Esophagus muscularis mucosa (tissue), 4 donors: ENCODE data around the gene PDGFA.

ENCODE experiments used
- EP300 ChIP-seq: sonication (generic); formaldehyde crosslinking; IDR thresholded peaks from one replicate; pipeline ENCODE4 v1.6.1; 2017; ENCODE audit warnings: antibody characterized with exemption
- POLR2A ChIP-seq: fragments of 450-650 bp; IDR thresholded peaks from one replicate; pipeline ENCODE4 v1.6.1; 2017; ENCODE audit warnings: antibody characterized with exemption, moderate library complexity, mild to moderate bottlenecking, low read depth
- POLR2AphosphoS5 ChIP-seq, 2 donors: sonication (generic); formaldehyde crosslinking; IDR thresholded peaks; one replicate each; pipeline ENCODE4 v1.6.1; 2017; ENCODE audit warnings: antibody characterized with exemption in 2 of 2
- TF ChIP-seq, protein P1 (sequence below), 3 experiments: fragments of 200-600 bp in 2 of 3; fragments of 450-650 bp in 1 of 3; sonication (generic) in 2 of 3; IDR thresholded peaks; one replicate each; pipeline ENCODE4 v1.5.1; 2017 to 2019; ENCODE audit warnings: antibody characterized with exemption in 3 of 3, mild to moderate bottlenecking in 2 of 3, moderate library complexity in 1 of 3

DNA sequence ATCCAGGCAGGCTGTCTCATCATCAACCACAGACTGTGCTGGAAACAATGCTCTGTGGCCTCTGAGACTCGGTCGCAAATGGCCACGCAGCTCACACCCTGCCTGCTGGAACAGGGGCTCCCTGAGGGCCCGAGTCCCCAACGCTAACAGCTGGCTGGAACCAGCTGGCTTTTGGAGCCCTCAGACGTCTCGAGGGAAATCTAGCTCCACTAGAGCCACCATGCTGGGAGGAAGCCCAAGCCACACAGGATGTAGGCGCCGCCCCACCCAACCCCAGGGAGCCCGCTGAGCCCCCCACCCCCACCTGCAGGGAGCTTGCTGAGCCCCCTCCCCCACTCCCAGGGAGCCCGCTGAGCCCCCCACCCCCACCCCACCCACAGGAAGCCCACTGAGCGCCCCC lies 21.4 kb upstream of the PDGFA start:
- TF ChIP-seq, protein P1, sequence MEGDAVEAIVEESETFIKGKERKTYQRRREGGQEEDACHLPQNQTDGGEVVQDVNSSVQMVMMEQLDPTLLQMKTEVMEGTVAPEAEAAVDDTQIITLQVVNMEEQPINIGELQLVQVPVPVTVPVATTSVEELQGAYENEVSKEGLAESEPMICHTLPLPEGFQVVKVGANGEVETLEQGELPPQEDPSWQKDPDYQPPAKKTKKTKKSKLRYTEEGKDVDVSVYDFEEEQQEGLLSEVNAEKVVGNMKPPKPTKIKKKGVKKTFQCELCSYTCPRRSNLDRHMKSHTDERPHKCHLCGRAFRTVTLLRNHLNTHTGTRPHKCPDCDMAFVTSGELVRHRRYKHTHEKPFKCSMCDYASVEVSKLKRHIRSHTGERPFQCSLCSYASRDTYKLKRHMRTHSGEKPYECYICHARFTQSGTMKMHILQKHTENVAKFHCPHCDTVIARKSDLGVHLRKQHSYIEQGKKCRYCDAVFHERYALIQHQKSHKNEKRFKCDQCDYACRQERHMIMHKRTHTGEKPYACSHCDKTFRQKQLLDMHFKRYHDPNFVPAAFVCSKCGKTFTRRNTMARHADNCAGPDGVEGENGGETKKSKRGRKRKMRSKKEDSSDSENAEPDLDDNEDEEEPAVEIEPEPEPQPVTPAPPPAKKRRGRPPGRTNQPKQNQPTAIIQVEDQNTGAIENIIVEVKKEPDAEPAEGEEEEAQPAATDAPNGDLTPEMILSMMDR (IDR thresholded peaks at IDR 0.05): no peak
- TF ChIP-seq POLR2AphosphoS5 (IDR thresholded peaks at IDR 0.05): no peak
- TF ChIP-seq EP300: no peak
- TF ChIP-seq POLR2A: no peak
